Ascending aorta (tissue), 2 donors: ENCODE results near the gene ADAM33. TPM values are rescaled to one million over a fixed set of nuclear protein-coding genes. Genes with fewer than 3 reads are reported as not detected.

ENCODE experiments used
- DNase-seq, 2 donors: peaks; one replicate each; pipeline ENCODE4 v3.0.0-alpha.2; 2019; ENCODE audit warnings: low spot score in 2 of 2
- H3K27ac ChIP-seq, 2 donors: fragments of 200-600 bp; sonication (generic); one replicate each; pipeline ENCODE4 v1.5.1; 2016 to 2017; ENCODE audit warnings: mild to moderate bottlenecking in 1 of 2
- H3K27me3 ChIP-seq: fragments of 200-600 bp; sonication (generic); one replicate; pipeline ENCODE4 v1.5.1; 2017
- H3K36me3 ChIP-seq, 2 donors: fragments of 200-600 bp; sonication (generic); one replicate each; pipeline ENCODE4 v1.5.1; 2016
- H3K4me1 ChIP-seq, 2 donors: fragments of 200-600 bp; sonication (generic); one replicate each; pipeline ENCODE4 v1.5.1; 2016 to 2017; ENCODE audit warnings: mild to moderate bottlenecking in 1 of 2
- H3K4me3 ChIP-seq, 2 donors: fragments of 200-600 bp; sonication (generic); one replicate each; pipeline ENCODE4 v1.5.1; 2016 to 2017; ENCODE audit warnings: mild to moderate bottlenecking in 1 of 2
- H3K9me3 ChIP-seq, 2 donors: fragments of 200-600 bp; sonication (generic); one replicate each; pipeline ENCODE4 v1.5.1; 2016
- intact Hi-C: fragments of 100-400 bp; cut with DNase I; formaldehyde crosslinking; loops from one replicate; pipeline ENCODE4 v1.15.1; 2023
- total RNA-seq: library from RNA; depleted of rRNA; stranded (reverse); fragments of >200 nt; gene quantifications from one replicate; pipeline ENCODE4 v1.1.0, GENCODE V29; 2016
- TF ChIP-seq, protein P1 (sequence below), 3 experiments: fragments of 200-600 bp in 2 of 3; fragments of 450-650 bp in 1 of 3; sonication (generic) in 2 of 3; IDR thresholded peaks; one replicate each; pipeline ENCODE4 v1.5.1; 2016 to 2019; ENCODE audit warnings: antibody characterized with exemption in 3 of 3, mild to moderate bottlenecking in 1 of 3, moderate library complexity in 1 of 3

The ADAM33 gene
- total RNA-seq, 1 donor from 2014 or later, result 234 TPM

DNA sequence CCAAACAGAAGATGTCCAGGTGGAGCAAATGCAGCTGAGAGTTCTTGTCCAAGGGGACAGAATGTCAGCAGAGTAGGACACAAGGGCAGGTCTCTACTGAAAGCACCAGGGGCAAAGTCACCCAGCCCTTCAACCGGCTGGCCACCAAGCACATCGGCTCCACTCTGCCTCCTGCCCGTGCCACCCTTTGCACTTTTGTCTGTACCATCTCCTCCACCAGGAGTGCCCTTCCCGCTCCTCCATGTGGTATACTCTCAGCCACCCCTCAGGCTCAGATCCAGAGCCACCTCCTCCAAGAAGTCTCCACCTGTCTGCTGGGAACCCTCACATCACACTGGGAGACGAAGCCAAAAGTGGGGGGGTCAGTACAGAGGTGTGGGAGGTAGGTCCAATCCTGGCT lies 46.5 kb upstream of the ADAM33 start:
- no peaks in the 10 kb centered on the region for H3K36me3 ChIP-seq
- peaks cover 8% of the 10 kb centered on the region for H3K27me3 ChIP-seq
- intact Hi-C loops, result no loop called here
- TF ChIP-seq, protein P1, sequence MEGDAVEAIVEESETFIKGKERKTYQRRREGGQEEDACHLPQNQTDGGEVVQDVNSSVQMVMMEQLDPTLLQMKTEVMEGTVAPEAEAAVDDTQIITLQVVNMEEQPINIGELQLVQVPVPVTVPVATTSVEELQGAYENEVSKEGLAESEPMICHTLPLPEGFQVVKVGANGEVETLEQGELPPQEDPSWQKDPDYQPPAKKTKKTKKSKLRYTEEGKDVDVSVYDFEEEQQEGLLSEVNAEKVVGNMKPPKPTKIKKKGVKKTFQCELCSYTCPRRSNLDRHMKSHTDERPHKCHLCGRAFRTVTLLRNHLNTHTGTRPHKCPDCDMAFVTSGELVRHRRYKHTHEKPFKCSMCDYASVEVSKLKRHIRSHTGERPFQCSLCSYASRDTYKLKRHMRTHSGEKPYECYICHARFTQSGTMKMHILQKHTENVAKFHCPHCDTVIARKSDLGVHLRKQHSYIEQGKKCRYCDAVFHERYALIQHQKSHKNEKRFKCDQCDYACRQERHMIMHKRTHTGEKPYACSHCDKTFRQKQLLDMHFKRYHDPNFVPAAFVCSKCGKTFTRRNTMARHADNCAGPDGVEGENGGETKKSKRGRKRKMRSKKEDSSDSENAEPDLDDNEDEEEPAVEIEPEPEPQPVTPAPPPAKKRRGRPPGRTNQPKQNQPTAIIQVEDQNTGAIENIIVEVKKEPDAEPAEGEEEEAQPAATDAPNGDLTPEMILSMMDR (IDR thresholded peaks at IDR 0.05), result no peak
- DNase-seq, result no peak
- H3K4me1 ChIP-seq, result no peaks in the 10 kb centered on the region
- no peaks in the 10 kb centered on the region for H3K9me3 ChIP-seq
- no peak overlapping the region for H3K4me3 ChIP-seq
- H3K27ac ChIP-seq, result no peak overlapping the region

DNA sequence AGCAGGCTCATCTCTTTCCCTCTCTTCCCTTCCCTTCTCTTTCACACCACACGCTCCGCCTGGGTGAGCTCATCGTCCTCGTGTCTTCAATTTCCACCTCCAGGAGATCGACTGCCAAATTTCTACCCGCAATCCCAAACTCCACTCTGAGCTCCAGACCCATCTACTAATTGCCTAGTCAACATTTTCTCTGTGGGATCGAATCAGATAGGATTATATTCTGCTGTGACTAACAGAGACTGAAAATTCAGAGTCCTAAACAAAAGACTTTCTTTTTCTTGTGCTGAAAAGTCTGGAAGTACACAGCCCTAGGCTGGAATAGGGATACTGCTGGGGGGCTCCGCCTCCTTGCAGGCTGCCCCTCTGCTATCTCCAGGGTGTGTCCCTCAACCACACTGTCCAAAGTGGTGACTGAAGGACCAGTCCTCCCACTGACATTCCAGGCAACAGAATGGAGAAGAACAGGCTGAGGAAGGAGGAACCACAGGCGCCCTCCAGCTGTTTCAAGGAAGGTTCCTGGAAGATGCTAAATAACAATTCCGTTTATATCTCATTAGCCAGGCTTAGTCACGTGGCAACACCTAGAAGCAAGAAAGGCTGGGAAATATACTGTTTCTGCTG lies 45.7 kb upstream of the ADAM33 start:
- H3K36me3 ChIP-seq, result no peaks in the 10 kb centered on the region
- H3K27ac ChIP-seq, result no peak overlapping the region
- H3K4me3 ChIP-seq, result no peak overlapping the region
- H3K9me3 ChIP-seq, result no peaks in the 10 kb centered on the region
- no peak for DNase-seq
- H3K4me1 ChIP-seq, result no peaks in the 10 kb centered on the region
- intact Hi-C loops, result no loop called here
- H3K27me3 ChIP-seq, result peaks cover 8% of the 10 kb centered on the region
- TF ChIP-seq, protein P1 (IDR thresholded peaks at IDR 0.05), result no peak

DNA sequence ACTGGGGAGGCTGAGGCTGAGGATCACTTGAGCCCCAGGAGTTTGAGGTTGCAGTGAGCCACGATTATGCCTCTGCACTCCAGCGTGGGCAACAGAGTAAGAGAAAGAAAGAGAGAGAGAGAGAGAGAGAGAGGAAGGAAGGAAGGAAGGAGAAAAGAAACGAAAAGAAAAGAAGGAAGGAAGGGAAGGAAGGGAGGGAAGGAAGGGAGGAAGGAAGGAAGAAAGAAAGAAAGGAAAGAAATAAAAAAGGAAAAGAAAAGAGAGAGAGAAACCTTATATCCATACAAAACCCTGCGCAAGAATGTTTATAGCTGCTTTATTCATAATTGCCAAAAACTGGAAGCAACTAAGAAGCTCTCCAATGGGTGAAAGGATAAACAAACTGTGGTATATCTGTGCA lies 42.5 kb upstream of the ADAM33 start:
- Histone ChIP-seq H3K27me3 (no peaks in the 10 kb centered on the region), H3K4me1 (no peaks in the 10 kb centered on the region), H3K9me3 (no peaks in the 10 kb centered on the region), H3K4me3 (no peak overlapping the region), H3K36me3 (no peaks in the 10 kb centered on the region), H3K27ac (no peak overlapping the region)
- TF ChIP-seq, protein P1 (IDR thresholded peaks at IDR 0.05), result no peak
- intact Hi-C loops, result no loop called here
- DNase-seq, result no peak

DNA sequence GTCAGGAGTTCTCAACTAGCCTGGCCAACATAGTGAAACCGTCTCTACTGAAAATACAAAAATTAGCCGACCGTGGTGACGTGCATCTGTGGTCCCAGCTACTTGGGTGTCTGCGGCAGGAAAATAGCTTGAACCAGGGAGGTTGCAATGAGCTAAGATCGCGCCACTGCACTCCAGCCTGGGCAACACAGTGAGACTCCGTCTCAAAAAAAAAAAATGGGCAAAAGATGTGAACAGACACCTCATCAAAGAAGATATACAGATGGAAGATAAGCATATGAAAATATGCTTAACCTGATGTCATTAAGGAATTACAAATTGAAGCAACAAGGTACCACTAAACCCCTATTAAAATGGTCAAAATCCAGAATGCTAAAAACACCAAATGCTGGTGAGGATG lies 41.5 kb upstream of the ADAM33 start:
- H3K27me3 ChIP-seq, result no peaks in the 10 kb centered on the region
- TF ChIP-seq, protein P1 (IDR thresholded peaks at IDR 0.05), result no peak
- no peak overlapping the region for H3K27ac ChIP-seq
- no peaks in the 10 kb centered on the region for H3K9me3 ChIP-seq
- no peaks in the 10 kb centered on the region for H3K36me3 ChIP-seq
- H3K4me3 ChIP-seq, result no peak overlapping the region
- intact Hi-C loops, result no loop called here
- H3K4me1 ChIP-seq, result no peaks in the 10 kb centered on the region
- DNase-seq, result no peak

DNA sequence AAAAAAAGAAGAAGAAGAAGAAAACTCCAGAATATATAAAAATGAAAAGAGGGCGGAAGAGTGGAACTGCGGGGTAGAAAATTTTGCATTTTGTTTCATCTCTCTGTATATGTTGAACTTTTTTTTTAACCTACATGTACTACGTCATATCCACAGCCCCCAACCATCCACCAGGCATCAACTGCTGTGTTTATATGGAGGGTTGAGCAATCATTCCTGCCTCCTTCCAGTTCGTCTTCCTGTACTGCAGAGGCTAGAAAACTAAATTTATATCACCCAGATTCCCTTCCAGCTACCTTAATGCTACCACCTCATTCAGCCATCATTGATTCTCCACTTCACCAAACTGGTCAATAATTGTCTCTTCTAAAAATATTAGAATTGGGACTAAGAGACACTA lies 40.1 kb upstream of the ADAM33 start:
- Histone ChIP-seq H3K9me3 (no peaks in the 10 kb centered on the region), H3K4me3 (no peak overlapping the region), H3K27ac (no peak overlapping the region), H3K4me1 (no peaks in the 10 kb centered on the region), H3K27me3 (no peaks in the 10 kb centered on the region), H3K36me3 (no peaks in the 10 kb centered on the region)
- no peak for DNase-seq
- intact Hi-C loops, result no loop called here
- TF ChIP-seq, protein P1 (IDR thresholded peaks at IDR 0.05), result no peak

DNA sequence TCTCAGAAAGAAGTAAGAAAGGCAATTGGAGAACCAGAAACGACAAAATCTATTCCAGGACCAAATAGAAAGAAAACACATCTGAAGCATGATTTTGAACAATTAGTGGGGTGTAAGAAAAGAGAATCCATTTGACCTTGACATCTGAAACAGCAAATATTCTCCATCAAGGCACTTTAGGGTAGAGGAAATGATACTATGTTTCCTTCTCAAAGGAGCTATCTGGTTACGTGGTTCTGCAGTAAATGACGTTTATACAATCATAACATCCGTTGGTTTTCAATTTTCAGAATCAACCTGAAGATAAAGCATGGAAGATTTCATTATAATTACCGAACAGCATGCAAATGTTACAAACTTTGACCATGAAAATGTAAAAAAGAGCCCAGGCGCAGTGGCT lies 38.8 kb upstream of the ADAM33 start:
- intact Hi-C loops, result no loop called here
- no peak for DNase-seq
- Histone ChIP-seq H3K36me3 (no peaks in the 10 kb centered on the region), H3K9me3 (no peaks in the 10 kb centered on the region), H3K4me3 (no peak overlapping the region), H3K27me3 (no peaks in the 10 kb centered on the region), H3K4me1 (no peaks in the 10 kb centered on the region), H3K27ac (no peak overlapping the region)
- TF ChIP-seq, protein P1 (IDR thresholded peaks at IDR 0.05), result no peak
